Stimulated activated effector memory CD8-positive, alpha-beta T cell treated with anti-CD3 and anti-CD28 coated beads, Interleukin-12 subunit alpha, Interleukin-12 subunit beta, amount 100 ng/mL, for 72 hours (primary cell): Measurements from ENCODE around the gene SEBOX.

Experiments
- ATAC-seq: fragments of 150-1000 bp; cut with Tn5 transposase; 2 replicates; pipeline ENCODE4 v1.10.0; 2021
- DNase-seq, 2 donors: peaks; one replicate each; pipeline ENCODE4 v3.0.0; 2021 to 2022; ENCODE audit warnings: low spot score in 2 of 2
- H3K27ac Mint-ChIP-seq: one replicate; pipeline ENCODE4 v1.8.0; 2022; ENCODE audit warnings: mild to moderate bottlenecking, mixed read lengths
- H3K36me3 Mint-ChIP-seq: one replicate; pipeline ENCODE4 v1.8.0; 2022; ENCODE audit warnings: mild to moderate bottlenecking, mixed read lengths
- H3K4me1 Mint-ChIP-seq: one replicate; pipeline ENCODE4 v1.8.0; 2022; ENCODE audit warnings: mixed read lengths
- H3K4me3 Mint-ChIP-seq: one replicate; pipeline ENCODE4 v1.8.0; 2022; ENCODE audit warnings: mild to moderate bottlenecking, mixed read lengths
- H3K9me3 Mint-ChIP-seq: one replicate; pipeline ENCODE4 v1.8.0; 2022; ENCODE audit warnings: mixed read lengths

The SEBOX gene

DNA sequence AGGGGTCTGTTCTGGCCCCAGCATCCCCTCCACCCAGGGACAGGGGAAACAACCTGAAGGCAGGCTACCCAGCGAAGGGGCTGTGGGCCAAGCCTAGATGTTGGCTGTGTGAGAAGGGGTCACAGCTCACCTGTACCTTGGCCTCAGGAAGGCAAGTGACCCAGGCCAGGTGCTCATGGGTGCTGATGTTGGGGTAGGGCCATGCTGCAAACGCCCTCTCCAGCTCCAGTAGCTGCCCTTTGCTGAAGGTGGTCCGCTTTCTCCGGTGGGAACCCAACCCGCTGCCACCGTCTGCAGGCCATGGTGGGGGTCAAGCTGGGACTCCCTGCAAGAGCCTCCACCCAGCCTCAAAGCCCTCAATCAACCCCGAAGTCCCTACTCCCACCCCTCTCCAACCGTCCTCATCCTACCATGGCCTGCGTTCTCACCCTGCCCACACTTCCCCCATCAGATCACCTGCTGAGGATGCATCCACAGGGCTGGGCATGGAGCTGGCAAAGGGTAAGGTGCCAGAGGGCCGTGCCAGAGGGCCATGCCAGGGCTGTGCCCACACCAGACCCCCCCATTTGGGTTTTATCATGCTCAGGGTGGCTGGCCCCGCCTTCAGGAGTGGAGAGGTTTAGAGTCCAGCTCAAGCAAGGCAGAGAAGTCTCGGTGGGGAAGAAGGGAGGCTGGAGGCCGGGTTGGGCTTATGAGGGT lies at the start of gene SEBOX:
SEBOX (minus strand) TSS at position 535 of the 699 bp plus-strand sequence; CDS start at position 487, 48 bp downstream.
- Mint-ChIP-seq H3K36me3 (peaks cover 40% of the 10 kb centered on the region), H3K27ac (no peak within 1 kb of the TSS), H3K4me1 (no peaks in the 10 kb centered on the region), H3K9me3 (no peaks in the 10 kb centered on the region), H3K4me3 (no peak within 1 kb of the TSS)
- DNase-seq (no peak), ATAC-seq (no peak)

DNA sequence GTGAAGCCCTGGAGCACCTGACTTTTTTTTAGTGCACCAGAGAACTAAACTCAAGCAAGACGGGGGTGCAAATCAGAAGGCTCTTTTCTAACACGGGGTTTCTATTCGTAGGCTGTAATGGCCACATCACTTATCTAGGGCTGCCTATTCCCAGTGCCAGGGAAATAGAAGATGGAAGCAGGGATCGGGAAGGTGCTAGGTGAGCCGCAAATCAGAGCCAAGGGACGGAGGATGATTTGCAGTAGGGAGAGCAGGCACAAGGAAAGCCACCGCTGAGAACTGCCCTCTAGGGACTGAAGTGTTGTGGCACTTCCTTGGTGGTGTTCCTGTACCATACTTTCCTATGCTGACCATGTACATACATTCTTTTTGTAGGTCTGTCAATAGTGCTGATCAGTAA lies 48.8 kb upstream of the SEBOX start:
- ATAC-seq: no peak
- Mint-ChIP-seq H3K27ac (no peak overlapping the region), H3K4me3 (no peak overlapping the region), H3K36me3 (no peaks in the 10 kb centered on the region), H3K9me3 (no peaks in the 10 kb centered on the region), H3K4me1 (peaks cover 7% of the 10 kb centered on the region)
- DNase-seq: no peak

DNA sequence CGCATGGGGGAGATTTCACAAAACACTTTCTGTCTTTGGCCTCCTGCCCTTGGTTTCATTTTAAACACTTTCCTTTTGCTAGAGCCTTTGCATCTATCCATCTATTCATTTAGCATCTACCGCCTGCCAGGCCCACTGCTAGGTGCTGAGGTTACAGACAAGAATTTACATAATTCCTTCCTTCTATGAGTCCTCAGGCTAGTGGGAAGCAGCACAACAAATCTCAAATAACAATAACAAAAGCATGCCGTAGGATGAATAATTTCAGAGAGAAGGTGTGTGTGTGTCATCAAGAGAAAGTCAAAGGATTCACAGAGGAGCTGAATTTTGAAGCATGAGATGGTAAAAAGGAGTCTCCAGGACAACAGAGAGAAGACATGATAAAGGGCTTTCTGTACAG lies 47.1 kb upstream of the SEBOX start:
- Mint-ChIP-seq H3K4me3 (no peak overlapping the region), H3K27ac (no peak overlapping the region), H3K36me3 (no peaks in the 10 kb centered on the region), H3K9me3 (no peaks in the 10 kb centered on the region), H3K4me1 (peaks cover 6% of the 10 kb centered on the region)
- no peak for DNase-seq
- no peak for ATAC-seq

GRCh38 chr17:28407974-28408306 lies 42.9 kb upstream of the SEBOX start:
- no peak for DNase-seq
- peaks cover 9% of the 10 kb centered on the region for H3K36me3 Mint-ChIP-seq
- peaks cover 5% of the 10 kb centered on the region for H3K4me1 Mint-ChIP-seq
- no peak for ATAC-seq
- H3K4me3 Mint-ChIP-seq: no peak overlapping the region
- H3K9me3 Mint-ChIP-seq: no peaks in the 10 kb centered on the region
- H3K27ac Mint-ChIP-seq: no peak overlapping the region

GRCh38 chr17:28407130-28407973 lies 42.4 kb upstream of the SEBOX start:
- ATAC-seq: no peak
- H3K4me3 Mint-ChIP-seq: no peak overlapping the region
- H3K4me1 Mint-ChIP-seq: peaks cover 5% of the 10 kb centered on the region
- no peak overlapping the region for H3K27ac Mint-ChIP-seq
- no peak for DNase-seq
- H3K9me3 Mint-ChIP-seq: no peaks in the 10 kb centered on the region
- H3K36me3 Mint-ChIP-seq: peaks cover 9% of the 10 kb centered on the region

DNA sequence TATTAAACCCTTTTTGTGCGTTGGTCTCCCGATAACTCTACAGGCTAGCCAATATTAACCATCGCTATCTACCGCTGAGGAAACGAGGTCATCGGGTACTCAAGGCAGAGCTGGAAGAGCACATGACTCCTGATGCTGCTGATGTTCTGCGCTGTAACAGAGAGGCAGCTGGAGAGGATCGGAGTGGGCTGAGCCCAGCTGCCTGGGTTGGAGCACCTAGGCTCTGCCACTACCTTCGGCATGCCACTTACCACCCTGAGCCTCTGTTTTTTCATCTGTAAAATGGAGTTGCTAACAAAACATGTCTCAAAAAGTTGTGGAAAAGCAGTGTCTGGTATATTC lies 41.4 kb upstream of the SEBOX start:
- peak; percentile 19 for ATAC-seq
- Mint-ChIP-seq H3K4me1 (peaks cover 5% of the 10 kb centered on the region), H3K9me3 (no peaks in the 10 kb centered on the region), H3K4me3 (peak overlapping the region; percentile 73), H3K27ac (no peak overlapping the region), H3K36me3 (peaks cover 9% of the 10 kb centered on the region)
- DNase-seq: no peak

GRCh38 chr17:28405632-28406472 lies 40.9 kb upstream of the SEBOX start, which contains the start of gene SLC46A1:
SLC46A1 (minus strand) TSS chr17:28406212; CDS start chr17:28406114, 98 bp downstream.
- no peaks in the 10 kb centered on the region for H3K9me3 Mint-ChIP-seq
- H3K36me3 Mint-ChIP-seq: peaks cover 9% of the 10 kb centered on the region
- DNase-seq (peak; percentile 50 to 85), ATAC-seq (peak; percentile 89)
- H3K4me1 Mint-ChIP-seq: peaks cover 5% of the 10 kb centered on the region
- H3K4me3 Mint-ChIP-seq: peak within 1 kb of the TSS; percentile 73
- peak within 1 kb of the TSS; percentile 50 for H3K27ac Mint-ChIP-seq

DNA sequence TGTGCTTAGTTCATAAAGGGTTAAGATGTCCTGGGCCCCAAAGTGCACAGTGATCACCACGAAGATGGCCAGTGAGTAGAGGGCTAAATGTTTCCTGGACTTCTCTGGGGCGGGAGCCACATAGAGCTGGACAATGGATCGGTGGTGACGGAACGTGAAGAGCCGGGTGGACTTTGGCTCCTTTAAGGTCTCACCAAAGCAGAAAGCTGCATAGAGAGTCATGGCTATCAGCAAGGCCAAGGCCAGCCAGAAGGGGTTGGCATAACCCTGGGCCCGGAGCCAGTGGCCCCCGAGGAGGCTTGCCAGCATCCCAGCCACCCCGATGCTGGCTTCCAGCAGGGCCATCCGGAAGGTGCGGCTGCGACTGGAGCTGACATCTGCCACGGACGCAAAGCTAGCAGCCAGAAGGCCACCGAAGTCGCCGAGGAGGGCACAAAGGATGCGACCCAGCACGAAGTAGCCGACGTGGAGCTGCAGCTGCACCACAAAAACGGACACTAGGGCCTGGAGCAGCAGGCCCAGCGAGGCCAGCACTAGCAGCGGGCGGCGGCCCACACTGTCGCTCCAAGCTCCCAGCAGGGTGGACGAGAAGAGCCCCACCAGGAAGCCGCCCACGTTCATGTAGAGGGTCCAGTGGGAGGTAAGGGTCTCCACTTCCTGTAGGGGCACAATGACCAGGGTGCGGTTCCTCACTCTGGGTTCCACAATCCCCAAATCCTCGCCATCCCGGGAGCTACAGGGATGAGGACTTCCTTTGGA lies 40.0 kb upstream of the SEBOX start:
- DNase-seq (no peak), ATAC-seq (no peak)
- Mint-ChIP-seq H3K9me3 (no peaks in the 10 kb centered on the region), H3K4me1 (peaks cover 5% of the 10 kb centered on the region), H3K4me3 (peak overlapping the region; percentile 73), H3K27ac (peak overlapping the region; percentile 50), H3K36me3 (peaks cover 9% of the 10 kb centered on the region)

GRCh38 chr17:28404461-28404811 lies 39.4 kb upstream of the SEBOX start:
- Mint-ChIP-seq H3K9me3 (no peaks in the 10 kb centered on the region), H3K36me3 (peaks cover 9% of the 10 kb centered on the region), H3K27ac (no peak overlapping the region), H3K4me1 (peaks cover 5% of the 10 kb centered on the region), H3K4me3 (peak overlapping the region; percentile 73)
- ATAC-seq (no peak), DNase-seq (no peak)

DNA sequence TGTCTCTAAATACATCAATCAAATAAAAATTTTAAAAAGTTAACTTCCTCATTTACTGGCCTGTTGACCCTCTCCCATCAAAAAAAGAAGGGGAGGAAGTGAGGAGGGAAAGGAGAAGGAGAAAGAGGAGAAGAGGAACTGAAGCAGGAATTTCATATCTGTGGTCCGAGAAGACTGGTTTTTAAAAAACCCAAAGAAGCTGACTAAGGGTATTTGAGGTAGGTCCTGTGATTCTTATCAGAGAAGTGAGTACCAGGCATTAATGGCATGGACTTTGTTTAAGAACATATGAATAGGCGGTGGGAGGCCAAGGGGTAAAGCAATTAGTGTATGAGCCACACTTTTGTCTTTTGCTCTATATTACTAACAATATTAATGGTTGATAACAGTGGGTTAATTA lies 39.0 kb upstream of the SEBOX start:
- Mint-ChIP-seq H3K27ac (no peak overlapping the region), H3K4me3 (peak overlapping the region; percentile 73), H3K4me1 (peaks cover 5% of the 10 kb centered on the region), H3K9me3 (no peaks in the 10 kb centered on the region), H3K36me3 (peaks cover 9% of the 10 kb centered on the region)
- DNase-seq: no peak
- no peak for ATAC-seq

GRCh38 chr17:28402844-28403243 lies 37.8 kb upstream of the SEBOX start:
- Mint-ChIP-seq H3K4me1 (peaks cover 5% of the 10 kb centered on the region), H3K27ac (no peak overlapping the region), H3K9me3 (no peaks in the 10 kb centered on the region), H3K36me3 (peaks cover 9% of the 10 kb centered on the region), H3K4me3 (no peak overlapping the region)
- ATAC-seq (no peak), DNase-seq (no peak)

DNA sequence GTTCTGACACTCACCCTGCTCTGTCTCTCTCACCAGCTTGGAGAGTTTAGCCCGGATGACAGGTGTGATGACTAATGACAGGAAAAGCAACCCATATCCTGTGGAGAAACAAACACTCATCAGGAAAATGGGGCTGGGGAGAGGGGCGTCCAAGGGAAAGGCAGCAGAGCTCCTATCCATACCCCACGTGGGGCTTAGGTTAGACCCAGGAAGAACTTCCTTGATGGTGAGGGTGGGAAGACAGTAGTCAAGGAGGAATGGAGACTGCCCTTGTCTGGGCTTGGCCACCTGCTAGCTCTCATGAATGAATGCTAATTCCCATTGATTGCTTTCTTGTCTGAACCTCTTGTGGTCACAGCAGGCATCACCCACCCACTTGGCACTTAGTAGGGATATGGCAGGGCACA lies 37.2 kb upstream of the SEBOX start:
- Mint-ChIP-seq H3K4me3 (no peak overlapping the region), H3K36me3 (peaks cover 9% of the 10 kb centered on the region), H3K27ac (no peak overlapping the region), H3K9me3 (no peaks in the 10 kb centered on the region), H3K4me1 (peaks cover 5% of the 10 kb centered on the region)
- ATAC-seq: no peak
- no peak for DNase-seq

GRCh38 chr17:28399808-28400207 lies 34.8 kb upstream of the SEBOX start:
- ATAC-seq (no peak), DNase-seq (no peak)
- H3K36me3 Mint-ChIP-seq: peaks cover 15% of the 10 kb centered on the region
- H3K27ac Mint-ChIP-seq: peak overlapping the region; percentile 75
- H3K9me3 Mint-ChIP-seq: no peaks in the 10 kb centered on the region
- H3K4me3 Mint-ChIP-seq: no peak overlapping the region
- H3K4me1 Mint-ChIP-seq: no peaks in the 10 kb centered on the region

DNA sequence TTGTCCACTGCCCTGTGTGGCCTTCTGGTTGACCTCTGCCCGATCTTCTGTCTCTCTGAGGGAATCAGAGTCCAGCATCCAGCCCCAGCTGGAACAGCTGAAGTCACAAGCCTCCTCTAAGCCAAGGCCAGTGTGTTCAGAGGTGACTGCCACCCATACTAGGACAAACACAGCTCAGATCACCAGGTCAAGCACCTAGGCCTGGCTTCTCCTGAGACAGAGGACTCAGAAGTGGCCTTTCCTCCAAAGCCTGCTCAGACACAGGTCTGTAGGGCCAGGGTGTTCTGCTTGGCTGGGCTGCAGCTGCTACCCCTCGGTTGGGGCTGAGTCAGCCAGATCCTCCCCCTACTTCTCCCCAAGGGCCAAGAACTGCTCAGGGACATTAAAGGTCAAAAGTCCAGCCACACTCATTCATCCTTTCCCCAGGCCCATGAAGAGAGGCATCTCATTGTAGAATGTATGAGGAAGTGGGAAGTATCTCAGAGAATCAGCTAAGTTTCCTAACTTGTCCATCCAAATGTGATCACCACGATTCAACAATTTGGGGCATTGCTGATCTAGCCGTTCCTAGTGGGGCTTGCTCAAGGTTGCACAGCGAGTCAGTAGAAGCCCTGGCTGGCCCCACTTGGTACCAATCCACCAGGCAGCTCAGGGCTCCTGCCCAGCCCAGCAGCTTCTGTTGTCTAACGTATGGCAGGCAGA lies 33.4 kb upstream of the SEBOX start:
- Mint-ChIP-seq H3K9me3 (no peaks in the 10 kb centered on the region), H3K27ac (peak overlapping the region; percentile 75), H3K4me1 (no peaks in the 10 kb centered on the region), H3K36me3 (peaks cover 17% of the 10 kb centered on the region), H3K4me3 (no peak overlapping the region)
- ATAC-seq: no peak
- DNase-seq: no peak
